GM12801 (cell line): Measurements from ENCODE around the gene APBA1.

ENCODE experiments used
- CTCF ChIP-seq: IDR thresholded peaks from one replicate; pipeline ENCODE4 v1.5.1; 2011; ENCODE audit warnings: control low read depth; ENCODE audit not compliant: insufficient read length; ENCODE audit errors: extremely low read depth

APBA1 gene

GRCh38 chr9:69621730-69622460 lies 50.3 kb downstream of the APBA1 start:
- no peak for TF ChIP-seq CTCF

- no peak for TF ChIP-seq CTCF
These were observed 51.4 kb downstream of the APBA1 start for GRCh38 chr9:69620731-69621130.

- TF ChIP-seq CTCF = no peak
These were observed 52.9 kb downstream of the APBA1 start for GRCh38 chr9:69619233-69619632.

GRCh38 chr9:69617006-69617405 lies 55.2 kb downstream of the APBA1 start:
- TF ChIP-seq CTCF = no peak

GRCh38 chr9:69615880-69616279 lies 56.3 kb downstream of the APBA1 start:
- TF ChIP-seq CTCF = no peak

GRCh38 chr9:69611221-69611620 lies 61.0 kb downstream of the APBA1 start:
- TF ChIP-seq CTCF = no peak

- TF ChIP-seq CTCF = no peak
These were observed 63.0 kb downstream of the APBA1 start for GRCh38 chr9:69609156-69609555.
